PC-9 (cell line): ENCODE data around the gene TLE3.

Experiments used
- EZH2 ChIP-seq: fragments of 200-600 bp; sonication (generic); IDR thresholded peaks from 2 replicates; pipeline ENCODE4 v1.8.0; 2017; ENCODE audit warnings: antibody characterized with exemption, low read depth
- TF ChIP-seq, protein P1 (sequence below): fragments of 200-600 bp; sonication (generic); conservative IDR thresholded peaks from 2 replicates; pipeline ENCODE4 v1.6.1; 2017; ENCODE audit warnings: mixed run types, antibody characterized with exemption, mild to moderate bottlenecking, moderate library complexity

DNA sequence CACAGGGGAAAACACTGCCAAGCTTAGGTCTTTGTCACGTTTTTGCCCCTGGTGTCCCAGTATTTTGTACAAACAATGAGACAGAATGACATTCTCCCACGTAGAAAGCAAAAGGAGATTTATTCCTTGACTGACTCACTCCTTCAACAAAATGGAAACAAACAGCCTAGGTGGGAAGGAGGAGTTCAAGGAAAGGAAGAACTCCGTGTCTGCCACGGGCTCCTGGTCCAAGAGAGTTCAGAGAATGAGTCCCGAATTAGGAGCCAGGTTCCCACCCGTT is 8.1 kb downstream of the TLE3 start:
- TF ChIP-seq, protein P1, sequence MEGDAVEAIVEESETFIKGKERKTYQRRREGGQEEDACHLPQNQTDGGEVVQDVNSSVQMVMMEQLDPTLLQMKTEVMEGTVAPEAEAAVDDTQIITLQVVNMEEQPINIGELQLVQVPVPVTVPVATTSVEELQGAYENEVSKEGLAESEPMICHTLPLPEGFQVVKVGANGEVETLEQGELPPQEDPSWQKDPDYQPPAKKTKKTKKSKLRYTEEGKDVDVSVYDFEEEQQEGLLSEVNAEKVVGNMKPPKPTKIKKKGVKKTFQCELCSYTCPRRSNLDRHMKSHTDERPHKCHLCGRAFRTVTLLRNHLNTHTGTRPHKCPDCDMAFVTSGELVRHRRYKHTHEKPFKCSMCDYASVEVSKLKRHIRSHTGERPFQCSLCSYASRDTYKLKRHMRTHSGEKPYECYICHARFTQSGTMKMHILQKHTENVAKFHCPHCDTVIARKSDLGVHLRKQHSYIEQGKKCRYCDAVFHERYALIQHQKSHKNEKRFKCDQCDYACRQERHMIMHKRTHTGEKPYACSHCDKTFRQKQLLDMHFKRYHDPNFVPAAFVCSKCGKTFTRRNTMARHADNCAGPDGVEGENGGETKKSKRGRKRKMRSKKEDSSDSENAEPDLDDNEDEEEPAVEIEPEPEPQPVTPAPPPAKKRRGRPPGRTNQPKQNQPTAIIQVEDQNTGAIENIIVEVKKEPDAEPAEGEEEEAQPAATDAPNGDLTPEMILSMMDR = no peak
- TF ChIP-seq EZH2 = no peak
